IMR-90 (cell line): ENCODE results near the gene ZMAT5. TPM values are rescaled to one million over a fixed set of nuclear protein-coding genes. Genes with fewer than 3 reads are reported as not detected.

ENCODE experiments used
- ATAC-seq: fragments of 200-7000 bp; cut with Tn5 transposase; 2 replicates; pipeline ENCODE4 v1.9.1; 2020; ENCODE audit warnings: low read depth, mild to moderate bottlenecking, moderate library complexity
- BruUV-seq: library from RNA; stranded (reverse); fragments of 400-500 nt; replicated peaks from 2 replicates; lab custom pipeline; 2021; lab: Mats Ljungman, UMichigan
- CTCF ChIA-PET: fragments of 300-600 bp; formaldehyde crosslinking; extraction: SDS; loops from one replicate; lab custom pipeline; 2021; ENCODE audit warnings: antibody characterized with exemption; lab: Yijun Ruan, JAX
- POLR2A ChIA-PET: fragments of 300-600 bp; sonication (Branson Sonifier 250); formaldehyde crosslinking; loops from one replicate; lab custom pipeline; 2022; ENCODE audit warnings: antibody characterized with exemption; ENCODE audit not compliant: unreplicated experiment; lab: Charles Lee
- DNase-seq: peaks from one replicate; pipeline ENCODE4 v3.0.0; 2013
- H2AFZ ChIP-seq: replicated peaks from 2 replicates; pipeline ENCODE3; 2013; ENCODE audit warnings: low read length, mild to moderate bottlenecking; ENCODE audit not compliant: poor library complexity
- H2AK5ac ChIP-seq: 2 replicates; pipeline ENCODE4 v1.6.1; 2013; ENCODE audit warnings: low read depth, low read length, inconsistent platforms
- H2AK9ac ChIP-seq: replicated peaks from 2 replicates; pipeline ENCODE3; 2013; ENCODE audit warnings: mild to moderate bottlenecking, low read depth, low read length, moderate library complexity; ENCODE audit not compliant: poor library complexity
- H2BK120ac ChIP-seq: 2 replicates; pipeline ENCODE4 v1.6.1; 2013; ENCODE audit warnings: low read depth, low read length, inconsistent platforms
- H2BK15ac ChIP-seq: 3 replicates; pipeline ENCODE4 v1.6.1; 2013; ENCODE audit warnings: low read depth, low read length, inconsistent platforms
- H2BK20ac ChIP-seq: 2 replicates; pipeline ENCODE4 v1.6.1; 2013; ENCODE audit warnings: low read depth, mild to moderate bottlenecking, inconsistent platforms, low read length, moderate library complexity
- H2BK5ac ChIP-seq: 2 replicates; pipeline ENCODE4 v1.6.1; 2013; ENCODE audit warnings: mild to moderate bottlenecking, low read depth, low read length, inconsistent platforms; ENCODE audit not compliant: poor library complexity, severe bottlenecking
- H3K14ac ChIP-seq: replicated peaks from 2 replicates; pipeline ENCODE4 v1.6.1; 2013; ENCODE audit warnings: low read depth, low read length, inconsistent platforms
- H3K18ac ChIP-seq: 2 replicates; pipeline ENCODE4 v1.6.1; 2013; ENCODE audit warnings: low read depth, low read length, control low read depth
- H3K23ac ChIP-seq: 2 replicates; pipeline ENCODE4 v1.6.1; 2013; ENCODE audit warnings: low read depth, low read length, inconsistent platforms
- H3K27ac ChIP-seq: 2 replicates; pipeline ENCODE4 v1.5.1; 2013; ENCODE audit warnings: mild to moderate bottlenecking, control low read depth, low read length; ENCODE audit not compliant: insufficient read depth
- H3K27me3 ChIP-seq: 2 replicates; pipeline ENCODE4 v1.6.1; 2013; ENCODE audit warnings: low read length; ENCODE audit not compliant: control insufficient read depth, insufficient read depth
- H3K36me3 ChIP-seq: 2 replicates; pipeline ENCODE4 v1.6.1; 2013; ENCODE audit warnings: low read length, mixed read lengths; ENCODE audit not compliant: control insufficient read depth, insufficient read depth
- H3K4ac ChIP-seq: 2 replicates; pipeline ENCODE4 v1.6.1; 2013; ENCODE audit warnings: low read depth, low read length, inconsistent platforms
- H3K4me1 ChIP-seq: 2 replicates; pipeline ENCODE4 v1.6.1; 2013; ENCODE audit warnings: low read length, mixed read lengths; ENCODE audit not compliant: control insufficient read depth, insufficient read depth
- H3K4me2 ChIP-seq: 2 replicates; pipeline ENCODE4 v1.6.1; 2013; ENCODE audit warnings: low read depth, mild to moderate bottlenecking, control low read depth, low read length, moderate library complexity
- H3K4me3 ChIP-seq: 2 replicates; pipeline ENCODE4 v1.5.1; 2013; ENCODE audit warnings: low read depth, mild to moderate bottlenecking, control low read depth, low read length, moderate library complexity; ENCODE audit not compliant: insufficient read depth
- H3K56ac ChIP-seq: 2 replicates; pipeline ENCODE4 v1.6.1; 2013; ENCODE audit warnings: low read length, inconsistent platforms; ENCODE audit not compliant: insufficient read depth; ENCODE audit errors: extremely low read depth
- H3K79me1 ChIP-seq, 2 experiments: 2 replicates each; pipeline ENCODE4 v1.6.1; 2013; ENCODE audit warnings: low read length in 2 of 2, inconsistent platforms in 1 of 2, low read depth in 1 of 2
- H3K9ac ChIP-seq: 2 replicates; pipeline ENCODE4 v1.6.1; 2013; ENCODE audit warnings: low read depth, low read length, control low read depth
- H3K9me1 ChIP-seq: 2 replicates; pipeline ENCODE4 v1.6.1; 2013; ENCODE audit warnings: low read length, inconsistent platforms; ENCODE audit not compliant: insufficient read depth
- H3K9me3 ChIP-seq: 2 replicates; pipeline ENCODE4 v1.6.1; 2013; ENCODE audit warnings: low read length; ENCODE audit not compliant: control insufficient read depth, insufficient read depth
- H4K20me1 ChIP-seq: 2 replicates; pipeline ENCODE4 v1.6.1; 2013; ENCODE audit warnings: low read length, inconsistent platforms; ENCODE audit not compliant: insufficient read depth
- H4K5ac ChIP-seq: 2 replicates; pipeline ENCODE4 v1.6.1; 2013; ENCODE audit warnings: mild to moderate bottlenecking, low read depth, low read length, control low read depth
- H4K8ac ChIP-seq, 2 experiments: 2 replicates each; pipeline ENCODE4 v1.6.1; 2013; ENCODE audit warnings: low read depth in 2 of 2, low read length in 2 of 2, control low read depth in 1 of 2, inconsistent platforms in 1 of 2
- H4K91ac ChIP-seq: 2 replicates; pipeline ENCODE4 v1.6.1; 2013; ENCODE audit warnings: low read depth, low read length, inconsistent platforms; ENCODE audit not compliant: insufficient read depth
- BHLHE40 ChIP-seq: fragments of 150-350 bp; IDR thresholded peaks from 2 replicates; pipeline ENCODE4 v1.6.1; 2016; ENCODE audit warnings: mild to moderate bottlenecking, low read depth, low read length
- CEBPB ChIP-seq: IDR thresholded peaks from 2 replicates; pipeline ENCODE4 v1.6.1; 2012; ENCODE audit warnings: low read depth, low read length, improper control_type of control experiment
- CHD1 ChIP-seq: IDR thresholded peaks from 2 replicates; pipeline ENCODE4 v1.6.1; 2012; ENCODE audit warnings: low read depth, low read length, improper control_type of control experiment
- FOS ChIP-seq: fragments of 150-350 bp; IDR thresholded peaks from 2 replicates; pipeline ENCODE4 v1.6.1; 2016; ENCODE audit warnings: low read depth, low read length
- MAFK ChIP-seq: IDR thresholded peaks from 2 replicates; pipeline ENCODE4 v1.6.1; 2012; ENCODE audit warnings: low read depth, low read length, improper control_type of control experiment
- MAZ ChIP-seq: IDR thresholded peaks from 2 replicates; pipeline ENCODE4 v1.6.1; 2012; ENCODE audit warnings: low read depth, mild to moderate bottlenecking, low read length, improper control_type of control experiment, moderate library complexity, borderline replicate concordance
- MXI1 ChIP-seq: IDR thresholded peaks from 2 replicates; pipeline ENCODE4 v1.6.1; 2012; ENCODE audit warnings: low read depth, mild to moderate bottlenecking, low read length, moderate library complexity, borderline replicate concordance
- NFE2L2 ChIP-seq: fragments of 150-350 bp; IDR thresholded peaks from 2 replicates; pipeline ENCODE4 v1.6.1; 2016; ENCODE audit warnings: low read depth, mild to moderate bottlenecking, low read length
- POLR2A ChIP-seq: IDR thresholded peaks from 2 replicates; pipeline ENCODE4 v1.6.1; 2012; ENCODE audit warnings: mild to moderate bottlenecking, low read depth, low read length
- RAD21 ChIP-seq: IDR thresholded peaks from 2 replicates; pipeline ENCODE4 v1.6.1; 2012; ENCODE audit warnings: low read length, improper control_type of control experiment
- RCOR1 ChIP-seq: IDR thresholded peaks from 2 replicates; pipeline ENCODE4 v1.6.1; 2012; ENCODE audit warnings: mild to moderate bottlenecking, low read length, improper control_type of control experiment; ENCODE audit not compliant: insufficient replicate concordance
- RFX5 ChIP-seq: IDR thresholded peaks from 2 replicates; pipeline ENCODE4 v1.8.0; 2012; ENCODE audit warnings: low read depth, mild to moderate bottlenecking, low read length, moderate library complexity
- SMC3 ChIP-seq: fragments of 150-350 bp; IDR thresholded peaks from 2 replicates; pipeline ENCODE4 v1.6.1; 2016; ENCODE audit warnings: low read depth, mild to moderate bottlenecking, antibody characterized with exemption, low read length, moderate library complexity
- WGBS, 2 experiments: methylation state at CpG; one replicate each; pipeline versions ENCODE4 v1.1.5 to v1.1.7; 2013; ENCODE audit warnings: missing lambda C conversion rate in 2 of 2; ENCODE audit not compliant: insufficient read length in 1 of 2; ENCODE audit errors: extremely low coverage in 2 of 2; 5-methylcytosine and 5-hydroxymethylcytosine counted together
- dilution Hi-C: fragments of 300-500 bp; cut with HindIII; formaldehyde crosslinking; loops from one replicate; pipeline ENCODE4 v1.14.3; 2018; ENCODE audit warnings: low sequenced_read_pairs; ENCODE audit not compliant: unreplicated experiment
- in situ Hi-C: fragments of 300-500 bp; cut with MboI; formaldehyde crosslinking; loops from 3 replicates; pipeline ENCODE4 v1.14.3; 2019; ENCODE audit warnings: low sequenced_read_pairs, inconsistent platforms, mixed read lengths
- intact Hi-C: fragments of 100-400 bp; cut with micrococcal nuclease; formaldehyde crosslinking; loops from 2 replicates; pipeline ENCODE4 v1.10.0; 2022
- polyA plus RNA-seq, 3 experiments: library from polyadenylated mRNA; depleted of rRNA; stranded (reverse); fragments of >200 nt; gene quantifications; 2 replicates each; pipeline ENCODE4 v1.2.3, GENCODE V29; 2012; ENCODE audit warnings: low replicate concordance in 1 of 3
- total RNA-seq: library from RNA; depleted of rRNA; stranded (reverse); fragments of >200 nt; gene quantifications from 2 replicates; pipeline ENCODE4 v1.2.3, GENCODE V29; 2012
- TF ChIP-seq, protein P1 (sequence below): conservative IDR thresholded peaks from 2 replicates; pipeline ENCODE4 v1.5.1; 2012; ENCODE audit warnings: mild to moderate bottlenecking, low read depth, low read length, improper control_type of control experiment
- TF ChIP-seq, protein P2 (sequence below): fragments of 150-350 bp; IDR thresholded peaks from 2 replicates; pipeline ENCODE4 v1.6.1; 2016; ENCODE audit warnings: low read depth, mild to moderate bottlenecking, low read length, moderate library complexity, borderline replicate concordance
- TF ChIP-seq, protein P3 (sequence below): fragments of 150-350 bp; IDR thresholded peaks from 2 replicates; pipeline ENCODE4 v1.6.1; 2017; ENCODE audit warnings: mild to moderate bottlenecking, antibody characterized with exemption, low read length, low read depth

The ZMAT5 gene
- total and polyA plus RNA-seq, 2 of the 4 experiments (the other 2 are of a cell fraction), result 21.7 to 31.8 TPM

DNA sequence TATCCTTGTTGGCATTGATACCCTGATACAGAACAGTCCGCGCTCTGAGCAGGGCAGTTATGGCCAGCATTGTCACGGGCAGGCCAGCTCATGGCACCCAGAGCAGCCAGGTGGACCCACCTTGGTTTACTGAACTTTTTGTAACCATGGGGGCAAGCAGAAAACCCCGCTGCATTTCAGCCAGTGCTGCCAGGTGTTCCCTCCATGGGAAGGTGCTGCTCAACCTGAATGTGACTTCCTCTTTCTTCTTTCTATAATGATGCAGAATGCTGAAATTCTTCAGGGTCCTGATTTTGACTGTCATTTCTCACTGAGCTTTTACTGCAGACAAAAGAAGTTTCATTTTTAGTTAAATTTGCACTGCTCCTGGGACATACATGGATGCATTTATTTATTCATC is 82.6 kb downstream of the ZMAT5 start:
- Histone ChIP-seq H4K20me1 (no peaks in the 10 kb centered on the region), H3K27ac (no peak overlapping the region), H3K18ac (no peak overlapping the region), H3K9me1 (no peaks in the 10 kb centered on the region; the same call in 1 of the 2 replicates), H3K23ac (no peak overlapping the region), H2AK5ac (no peak overlapping the region), H4K8ac (no peak overlapping the region), H3K4me3 (no peak overlapping the region), H3K4ac (no peak overlapping the region), H2BK120ac (no peak overlapping the region), H3K79me1 (peaks cover 7 to 20% of the 10 kb centered on the region in 2 experiments; a peak in 2 of 4 replicates), H3K36me3 (peaks cover 45% of the 10 kb centered on the region), H3K4me2 (no peak overlapping the region), H3K9ac (no peak overlapping the region), H2BK20ac (no peak overlapping the region), H3K9me3 (no peaks in the 10 kb centered on the region), H3K27me3 (no peaks in the 10 kb centered on the region), H2AK9ac (no peak overlapping the region), H3K14ac (no peak overlapping the region), H3K4me1 (0 out of 2 replicates have a peak, but pooled peaks cover 2% of the 10 kb centered on the region), H4K91ac (no peak overlapping the region), H2BK5ac (no peak overlapping the region), H2AFZ (no peak overlapping the region), H2BK15ac (no peak overlapping the region), H3K56ac (no peak overlapping the region), H4K5ac (no peak overlapping the region)
- ATAC-seq (no peak), DNase-seq (no peak)
- no TSS peak for BruUV-seq
- dilution Hi-C loops, result loop anchor here (25.0 kb wide), 1 partner anchor 353 kb away; no protein-coding TSS in a partner anchor
- intact Hi-C loops, result no loop called here
- POLR2A ChIA-PET, result no interaction called here
- CTCF ChIA-PET, result no interaction called here
- in situ Hi-C loops, result no loop called here
- 83% methylated on average over 1 of the region's 4 CpGs; no CpG with 5 or more reads in 1 of the 2 experiments for WGBS, 2 experiments
- no peak for TF ChIP-seq MAFK
- TF ChIP-seq MXI1, result no peak
- TF ChIP-seq, protein P1, sequence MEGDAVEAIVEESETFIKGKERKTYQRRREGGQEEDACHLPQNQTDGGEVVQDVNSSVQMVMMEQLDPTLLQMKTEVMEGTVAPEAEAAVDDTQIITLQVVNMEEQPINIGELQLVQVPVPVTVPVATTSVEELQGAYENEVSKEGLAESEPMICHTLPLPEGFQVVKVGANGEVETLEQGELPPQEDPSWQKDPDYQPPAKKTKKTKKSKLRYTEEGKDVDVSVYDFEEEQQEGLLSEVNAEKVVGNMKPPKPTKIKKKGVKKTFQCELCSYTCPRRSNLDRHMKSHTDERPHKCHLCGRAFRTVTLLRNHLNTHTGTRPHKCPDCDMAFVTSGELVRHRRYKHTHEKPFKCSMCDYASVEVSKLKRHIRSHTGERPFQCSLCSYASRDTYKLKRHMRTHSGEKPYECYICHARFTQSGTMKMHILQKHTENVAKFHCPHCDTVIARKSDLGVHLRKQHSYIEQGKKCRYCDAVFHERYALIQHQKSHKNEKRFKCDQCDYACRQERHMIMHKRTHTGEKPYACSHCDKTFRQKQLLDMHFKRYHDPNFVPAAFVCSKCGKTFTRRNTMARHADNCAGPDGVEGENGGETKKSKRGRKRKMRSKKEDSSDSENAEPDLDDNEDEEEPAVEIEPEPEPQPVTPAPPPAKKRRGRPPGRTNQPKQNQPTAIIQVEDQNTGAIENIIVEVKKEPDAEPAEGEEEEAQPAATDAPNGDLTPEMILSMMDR, result no peak
- TF ChIP-seq CHD1, result no peak
- TF ChIP-seq, protein P2, sequence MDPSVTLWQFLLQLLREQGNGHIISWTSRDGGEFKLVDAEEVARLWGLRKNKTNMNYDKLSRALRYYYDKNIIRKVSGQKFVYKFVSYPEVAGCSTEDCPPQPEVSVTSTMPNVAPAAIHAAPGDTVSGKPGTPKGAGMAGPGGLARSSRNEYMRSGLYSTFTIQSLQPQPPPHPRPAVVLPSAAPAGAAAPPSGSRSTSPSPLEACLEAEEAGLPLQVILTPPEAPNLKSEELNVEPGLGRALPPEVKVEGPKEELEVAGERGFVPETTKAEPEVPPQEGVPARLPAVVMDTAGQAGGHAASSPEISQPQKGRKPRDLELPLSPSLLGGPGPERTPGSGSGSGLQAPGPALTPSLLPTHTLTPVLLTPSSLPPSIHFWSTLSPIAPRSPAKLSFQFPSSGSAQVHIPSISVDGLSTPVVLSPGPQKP, result no peak
- no peak for TF ChIP-seq CEBPB
- no peak for TF ChIP-seq RFX5
- no peak for TF ChIP-seq RAD21
- TF ChIP-seq NFE2L2, result no peak
- TF ChIP-seq, protein P3, sequence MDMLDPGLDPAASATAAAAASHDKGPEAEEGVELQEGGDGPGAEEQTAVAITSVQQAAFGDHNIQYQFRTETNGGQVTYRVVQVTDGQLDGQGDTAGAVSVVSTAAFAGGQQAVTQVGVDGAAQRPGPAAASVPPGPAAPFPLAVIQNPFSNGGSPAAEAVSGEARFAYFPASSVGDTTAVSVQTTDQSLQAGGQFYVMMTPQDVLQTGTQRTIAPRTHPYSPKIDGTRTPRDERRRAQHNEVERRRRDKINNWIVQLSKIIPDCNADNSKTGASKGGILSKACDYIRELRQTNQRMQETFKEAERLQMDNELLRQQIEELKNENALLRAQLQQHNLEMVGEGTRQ, result no peak
- no peak for TF ChIP-seq RCOR1
- no peak for TF ChIP-seq SMC3
- no peak for TF ChIP-seq BHLHE40
- no peak for TF ChIP-seq MAZ
- TF ChIP-seq FOS, result no peak
- TF ChIP-seq POLR2A, result no peak
